ENCODE data around the gene SGIP1.
"Not testable (repeated sequence)": the region's sequence is repeated elsewhere in the genome, so short reads cannot be mapped to it uniquely, and the experiment has no call there.

SGIP1 gene

GRCh38 chr1:66552829-66553228, 18.9 kb downstream of the SGIP1 start:
- in situ Hi-C loops (cut with HindIII; ENCODE audit: low sequenced_read_pairs), result no loop called here

DNA sequence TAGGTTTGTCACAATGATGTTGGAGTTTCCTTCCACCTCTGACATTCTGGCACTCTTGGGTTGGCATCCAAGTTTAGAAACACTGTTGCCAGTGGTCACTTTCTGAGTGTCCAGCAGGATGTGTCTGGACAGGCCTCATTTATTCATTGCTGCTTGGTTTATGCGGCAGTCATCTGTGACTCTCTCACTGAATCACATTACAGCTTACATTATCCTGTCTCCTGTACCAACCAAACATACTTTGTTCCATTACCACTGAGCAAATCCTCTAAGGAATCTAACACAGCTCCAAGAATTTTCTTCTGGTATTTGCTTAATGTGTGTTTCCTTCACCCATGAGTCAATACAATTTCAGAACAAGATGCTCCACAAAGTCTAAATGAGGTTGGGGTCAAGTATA, 19.9 kb downstream of the SGIP1 start:
- in situ Hi-C loops (cut with HindIII; ENCODE audit: low sequenced_read_pairs), result no loop called here

DNA sequence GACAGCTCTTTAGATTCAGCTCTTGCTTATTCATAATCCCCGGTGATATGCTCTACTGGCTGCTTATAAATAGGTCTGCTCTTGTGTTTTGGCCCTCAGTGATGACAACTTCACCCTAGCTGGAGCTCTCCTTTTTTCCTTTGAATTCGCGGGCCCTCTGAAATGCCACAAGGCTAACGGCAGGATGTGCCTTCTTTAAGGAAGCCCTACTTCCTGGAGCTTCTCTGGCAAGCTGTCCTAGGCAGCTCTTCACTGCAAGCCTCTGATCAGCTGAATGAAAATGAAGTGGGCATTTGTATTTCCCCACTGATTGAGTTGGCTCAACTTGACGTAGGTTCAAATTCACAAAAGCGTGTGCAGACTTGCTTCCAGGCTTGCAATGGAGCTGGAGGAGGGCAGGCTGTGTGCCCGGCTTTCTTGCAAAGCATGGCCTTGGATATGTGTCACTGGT, 22.2 kb downstream of the SGIP1 start:
- in situ Hi-C loops (cut with HindIII; ENCODE audit: low sequenced_read_pairs), result no loop called here

DNA sequence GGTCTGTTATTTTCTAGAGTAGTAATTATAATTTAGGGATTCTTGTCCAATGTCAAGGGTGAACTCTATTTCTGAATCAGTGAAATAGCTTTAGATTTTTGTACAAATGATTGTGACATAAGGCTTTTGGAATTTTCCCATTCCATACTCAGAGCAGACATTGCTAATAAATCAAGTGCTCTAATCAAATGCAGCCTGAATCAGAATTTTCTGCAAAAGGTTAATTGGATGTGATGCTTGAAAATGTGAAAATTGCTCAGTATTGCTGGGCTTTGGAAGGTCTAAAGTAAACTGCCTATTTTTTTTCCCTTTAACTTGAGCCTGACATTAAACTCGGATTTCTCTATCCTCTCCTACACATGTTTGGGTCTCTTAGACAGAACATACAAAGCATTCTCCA, 23.2 kb downstream of the SGIP1 start:
- in situ Hi-C loops (cut with HindIII; ENCODE audit: low sequenced_read_pairs), result no loop called here

- in situ Hi-C loops (cut with HindIII; ENCODE audit: low sequenced_read_pairs), result no loop called here
These were observed 25.6 kb downstream of the SGIP1 start for GRCh38 chr1:66559517-66559916.

DNA sequence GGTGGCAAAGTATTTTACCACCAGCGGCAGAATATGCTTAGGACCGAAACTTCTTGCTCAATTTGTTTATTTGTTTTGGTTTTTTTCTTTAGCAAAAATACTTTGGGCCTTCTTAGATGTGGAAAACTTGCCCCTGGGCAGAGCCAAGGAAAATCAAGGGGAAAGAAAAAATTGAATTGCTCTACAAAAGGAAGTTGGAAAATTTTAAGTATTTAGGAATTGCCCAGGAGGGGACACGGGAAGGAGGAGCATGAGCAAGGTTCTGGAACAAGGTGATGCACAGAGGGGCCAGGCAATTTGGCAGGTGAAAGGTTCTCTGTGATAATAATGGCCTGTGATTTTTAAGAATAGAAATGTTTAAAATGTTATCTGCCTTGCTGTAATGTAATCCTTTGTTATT, 28.6 kb downstream of the SGIP1 start:
- in situ Hi-C loops (cut with HindIII; ENCODE audit: low sequenced_read_pairs), result no loop called here

DNA sequence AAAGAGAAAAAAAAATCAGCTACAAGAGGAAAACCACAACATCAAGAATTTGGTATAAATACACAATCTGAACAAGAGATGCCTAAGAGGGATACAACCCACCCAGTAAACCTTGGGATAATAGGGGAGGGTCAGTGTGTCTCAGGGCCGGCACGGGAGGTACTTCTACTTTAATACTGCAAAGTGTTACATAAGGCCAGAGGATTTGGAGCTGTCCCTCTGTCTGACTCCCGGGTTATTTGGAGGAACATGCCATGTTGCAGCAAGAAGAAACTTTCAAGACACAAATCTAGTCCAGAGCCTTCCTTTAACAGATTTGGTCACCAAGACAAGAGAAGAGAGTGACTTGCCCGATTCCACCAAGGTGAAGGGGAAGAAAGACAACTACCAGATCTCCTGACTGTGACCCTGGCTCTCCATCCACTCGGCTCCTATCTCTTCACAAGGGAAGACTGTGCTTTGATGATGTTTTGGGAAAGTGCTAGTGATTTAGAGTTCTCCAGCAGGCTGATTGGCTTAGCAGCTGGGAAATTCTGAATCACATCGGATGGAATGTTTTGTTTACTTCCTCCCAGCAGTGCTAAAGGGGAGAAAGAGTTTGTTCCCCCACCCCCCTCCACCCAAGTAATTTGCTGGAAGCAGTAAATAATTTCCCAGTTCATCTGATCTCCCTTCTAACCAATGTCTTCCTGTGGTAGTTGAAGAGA, 29.3 kb downstream of the SGIP1 start:
- in situ Hi-C loops (cut with HindIII; ENCODE audit: low sequenced_read_pairs), result no loop called here

- in situ Hi-C loops (cut with HindIII; ENCODE audit: low sequenced_read_pairs), result no loop called here
These were observed 30.1 kb downstream of the SGIP1 start for GRCh38 chr1:66563941-66564630.

GRCh38 chr1:66570196-66570595, 36.2 kb downstream of the SGIP1 start:
- in situ Hi-C loops (cut with HindIII; ENCODE audit: low sequenced_read_pairs), result no loop called here

DNA sequence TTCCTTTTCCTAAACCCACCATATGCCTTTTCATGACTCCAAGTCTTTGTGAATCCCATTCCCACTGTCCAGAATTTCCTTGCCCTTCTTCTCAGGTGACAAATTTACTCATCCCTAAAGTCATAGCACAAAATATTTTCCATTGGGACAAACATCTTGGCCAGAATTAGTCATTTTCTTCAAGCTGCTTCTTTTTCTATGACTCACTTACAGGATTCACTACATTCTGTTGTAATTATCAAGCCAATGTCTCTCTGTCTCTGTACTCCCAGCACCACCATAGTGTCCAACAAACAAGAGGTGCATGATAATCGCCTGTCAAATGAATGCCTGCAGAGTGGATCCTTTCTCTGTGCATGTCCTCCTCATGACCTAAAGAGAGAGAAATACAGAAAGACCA, 37.8 kb downstream of the SGIP1 start:
- in situ Hi-C loops (cut with HindIII; ENCODE audit: low sequenced_read_pairs), result no loop called here

DNA sequence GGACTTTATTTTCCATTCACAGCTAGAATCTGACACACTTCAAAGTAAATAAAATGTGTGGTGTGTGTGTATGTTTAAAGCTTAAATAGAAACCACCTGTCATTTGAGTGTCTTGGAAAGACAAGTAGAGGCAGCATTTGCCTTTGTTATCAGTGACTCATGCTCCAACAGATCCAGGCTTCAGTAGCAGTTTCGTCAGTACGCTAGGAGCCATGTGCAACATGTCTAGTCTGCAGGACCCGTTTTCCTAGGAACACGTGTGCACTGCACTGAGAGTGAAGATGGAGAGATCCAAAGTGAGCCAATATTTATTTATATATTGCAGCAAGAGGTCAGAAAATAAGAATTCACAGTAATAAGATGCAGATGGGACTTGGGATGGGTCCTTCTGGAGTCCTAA, 41.8 kb downstream of the SGIP1 start:
- in situ Hi-C loops (cut with HindIII; ENCODE audit: low sequenced_read_pairs), result loop anchor here (5.0 kb wide), 1 partner anchor 57 kb away; no protein-coding TSS in a partner anchor

DNA sequence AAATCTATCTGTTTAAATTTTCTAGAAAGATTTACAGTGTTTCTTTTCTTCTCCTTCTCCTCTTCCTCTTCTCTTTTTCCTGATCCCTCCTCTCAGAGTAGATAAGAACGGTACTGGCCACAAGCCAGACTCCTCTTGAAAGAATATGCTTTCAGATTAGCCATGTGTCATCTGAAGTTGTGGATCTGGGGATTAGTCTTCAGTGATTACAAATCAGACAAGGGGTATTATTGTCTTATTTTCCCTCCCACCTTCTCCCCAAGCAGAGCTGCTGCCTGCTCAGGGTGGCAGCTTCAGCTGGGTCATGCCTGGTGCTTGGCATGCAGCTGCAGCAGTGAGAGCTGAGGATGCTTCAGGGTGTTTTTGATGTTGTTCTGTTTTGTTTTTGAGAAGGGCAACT, 42.7 kb downstream of the SGIP1 start:
- in situ Hi-C loops (cut with HindIII; ENCODE audit: low sequenced_read_pairs), result loop anchor here (5.0 kb wide), 1 partner anchor 56 kb away; no protein-coding TSS in a partner anchor

DNA sequence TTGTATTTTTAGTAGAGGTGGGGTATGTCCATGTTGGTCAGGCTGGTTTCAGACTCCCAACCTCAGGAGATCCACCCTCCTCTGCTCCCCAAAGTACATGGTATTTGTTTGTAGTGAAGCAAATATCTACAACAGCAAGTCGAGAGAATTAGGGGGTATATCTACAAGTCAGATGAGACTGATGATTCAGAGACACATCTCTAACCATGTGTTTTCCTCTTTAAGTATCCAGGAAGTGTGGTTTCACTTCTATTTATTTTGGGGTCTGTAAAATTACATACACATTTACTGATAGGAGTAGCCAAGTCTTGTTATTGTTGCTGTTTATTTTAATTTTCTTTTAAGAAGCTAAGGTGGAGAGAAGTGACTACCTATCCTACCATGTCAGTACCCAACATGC, 44.9 kb downstream of the SGIP1 start:
- in situ Hi-C loops (cut with HindIII; ENCODE audit: low sequenced_read_pairs), result loop anchor here (5.0 kb wide), 1 partner anchor 53 kb away; no protein-coding TSS in a partner anchor

GRCh38 chr1:66580081-66580480, 46.1 kb downstream of the SGIP1 start:
- in situ Hi-C loops (cut with HindIII; ENCODE audit: low sequenced_read_pairs), result no loop called here

GRCh38 chr1:66583021-66583420, 49.1 kb downstream of the SGIP1 start:
- in situ Hi-C loops (cut with HindIII; ENCODE audit: low sequenced_read_pairs), result no loop called here

- in situ Hi-C loops (cut with HindIII; ENCODE audit: low sequenced_read_pairs), result no loop called here
These were observed 51.0 kb downstream of the SGIP1 start for GRCh38 chr1:66585002-66585401.

- in situ Hi-C loops (cut with HindIII; ENCODE audit: low sequenced_read_pairs), result no loop called here
These were observed 55.4 kb downstream of the SGIP1 start for GRCh38 chr1:66589326-66589725.

DNA sequence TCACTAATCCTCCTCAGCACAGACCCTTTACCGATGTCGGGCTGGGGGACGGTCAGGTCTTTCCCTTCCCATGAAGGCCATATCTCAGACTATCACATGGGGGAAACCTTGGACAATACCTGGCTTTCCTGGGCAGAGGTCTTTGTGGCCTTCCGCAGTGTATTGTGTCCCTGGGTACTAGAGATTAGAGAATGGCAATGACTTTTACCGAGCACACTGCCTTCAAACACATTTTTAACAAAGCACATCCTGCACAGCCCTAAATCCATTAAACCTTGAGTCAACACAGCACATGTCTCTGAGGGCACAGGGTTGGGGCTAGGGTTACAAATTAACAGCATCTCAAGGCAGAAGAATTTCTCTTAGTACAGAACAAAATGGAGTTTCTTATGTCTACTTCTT, 58.2 kb downstream of the SGIP1 start:
- in situ Hi-C loops (cut with HindIII; ENCODE audit: low sequenced_read_pairs), result not testable (repeated sequence)

GRCh38 chr1:66596191-66596590, 62.2 kb downstream of the SGIP1 start:
- in situ Hi-C loops (cut with HindIII; ENCODE audit: low sequenced_read_pairs), result no loop called here

GRCh38 chr1:66597500-66597899, 63.5 kb downstream of the SGIP1 start:
- in situ Hi-C loops (cut with HindIII; ENCODE audit: low sequenced_read_pairs), result no loop called here

- in situ Hi-C loops (cut with HindIII; ENCODE audit: low sequenced_read_pairs), result no loop called here
These were observed 64.7 kb downstream of the SGIP1 start for GRCh38 chr1:66598670-66599069.

GRCh38 chr1:66599346-66599745, 65.4 kb downstream of the SGIP1 start:
- in situ Hi-C loops (cut with HindIII; ENCODE audit: low sequenced_read_pairs), result no loop called here

Measured in endothelial cell of hepatic sinusoid (primary cell).